NOMO-1 (cell line): ENCODE results near the gene COMMD10.
"Not testable (repeated sequence)": the region's sequence is repeated elsewhere in the genome, so short reads cannot be mapped to it uniquely, and the experiment has no call there.

ENCODE experiments used
- DNase-seq, 2 experiments: peaks; one replicate each; lab custom pipeline; 2025; ENCODE audit not compliant: unreplicated experiment in 2 of 2; lab: John Stamatoyannopoulos, UW

COMMD10 gene

DNA sequence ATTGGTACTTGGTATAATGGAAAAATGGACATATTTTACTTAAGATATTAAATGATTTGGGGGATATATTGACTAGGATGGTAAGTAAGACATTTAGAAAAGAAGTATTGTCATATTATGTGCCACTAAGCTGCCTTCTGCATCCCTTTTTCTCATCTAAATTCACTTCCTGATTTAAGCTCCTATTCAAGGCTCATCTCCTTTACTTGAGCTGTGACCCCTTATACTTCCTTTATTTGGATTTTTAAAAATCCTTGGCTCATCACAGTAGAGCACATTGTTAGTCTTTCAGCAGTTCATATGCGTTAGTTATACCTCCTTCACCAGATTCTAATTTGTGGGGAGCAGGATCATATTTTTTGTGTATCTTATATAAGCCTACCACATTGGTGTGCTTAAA, 6.6 kb downstream of the COMMD10 start:
- peak in 1 of 2 experiments; percentile 24 for DNase-seq

DNA sequence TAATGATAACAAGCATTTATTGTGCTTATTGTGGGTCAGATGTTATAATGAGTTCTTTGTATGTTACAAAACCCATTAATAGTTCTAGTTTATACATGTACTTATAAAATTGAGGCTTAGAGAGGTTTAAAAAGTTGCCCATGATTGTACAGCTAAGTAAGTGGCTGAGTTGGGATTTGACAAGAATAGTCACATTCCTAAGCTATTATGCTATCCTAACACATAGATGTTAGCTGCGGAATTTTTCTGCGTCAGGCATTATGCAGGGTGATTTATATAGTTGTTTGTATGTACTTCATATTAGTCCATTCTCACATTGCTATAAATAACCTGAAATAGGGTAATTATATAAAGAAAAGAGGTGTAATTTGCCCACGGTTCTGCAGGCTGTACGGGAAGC, 12.5 kb downstream of the COMMD10 start:
- no peak for DNase-seq

DNA sequence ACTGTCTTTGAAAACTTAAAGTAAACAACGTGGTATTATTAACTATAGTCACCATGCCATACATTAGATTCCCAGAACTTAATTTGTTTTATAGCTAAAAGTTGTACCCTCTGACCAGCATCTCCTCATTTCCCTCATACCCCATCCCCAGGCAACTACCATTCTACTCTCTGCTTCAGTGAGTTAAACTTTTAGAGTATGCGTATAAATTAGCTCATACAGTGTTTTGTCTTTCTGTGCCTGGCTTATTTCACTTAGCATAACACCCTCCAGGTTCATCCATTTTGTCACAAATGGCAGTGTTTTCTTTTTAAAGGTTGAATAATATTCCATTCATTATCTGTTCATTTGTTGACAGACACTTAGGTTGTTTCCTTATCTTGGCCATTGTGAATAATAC, 14.2 kb downstream of the COMMD10 start:
- DNase-seq: no peak

DNA sequence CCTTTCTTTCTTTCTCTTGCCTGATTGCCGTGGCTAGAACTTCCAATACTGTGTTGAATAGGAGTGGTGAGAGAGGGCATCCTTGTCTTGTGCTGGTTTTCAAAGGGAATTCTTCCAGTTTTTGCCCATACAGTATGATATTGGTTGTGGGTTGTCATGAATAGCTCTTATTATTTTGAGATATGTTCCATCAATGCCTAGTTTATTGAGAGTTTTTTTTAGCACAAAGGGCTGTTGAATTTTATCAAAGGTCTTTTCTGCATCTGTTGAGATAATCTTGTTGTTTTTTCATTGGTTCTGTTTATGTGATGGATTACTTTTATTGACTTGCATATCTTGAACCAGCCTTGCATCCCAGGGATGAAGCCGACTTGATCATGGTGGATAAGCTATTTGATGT, 20.1 kb downstream of the COMMD10 start:
- not testable (repeated sequence) for DNase-seq

DNA sequence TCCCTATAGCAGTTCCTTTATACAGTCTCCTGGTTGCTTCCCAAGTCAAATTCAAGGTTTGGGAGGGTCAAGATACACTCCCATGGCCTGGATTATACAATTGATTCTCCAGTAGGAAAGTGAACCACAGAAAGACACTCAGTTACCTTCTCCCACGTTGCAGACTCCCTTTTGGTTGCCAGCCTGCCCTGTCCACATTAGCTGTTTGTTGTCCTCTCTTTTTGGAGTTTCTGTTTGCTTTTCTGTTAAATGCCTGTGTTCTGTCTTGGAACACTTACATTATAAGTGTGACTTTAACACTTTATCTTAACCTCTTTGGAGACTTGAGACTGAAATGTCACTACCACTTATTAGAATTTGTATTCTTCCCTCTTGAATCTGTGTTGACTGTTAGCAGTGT, 30.3 kb downstream of the COMMD10 start:
- no peak for DNase-seq

DNA sequence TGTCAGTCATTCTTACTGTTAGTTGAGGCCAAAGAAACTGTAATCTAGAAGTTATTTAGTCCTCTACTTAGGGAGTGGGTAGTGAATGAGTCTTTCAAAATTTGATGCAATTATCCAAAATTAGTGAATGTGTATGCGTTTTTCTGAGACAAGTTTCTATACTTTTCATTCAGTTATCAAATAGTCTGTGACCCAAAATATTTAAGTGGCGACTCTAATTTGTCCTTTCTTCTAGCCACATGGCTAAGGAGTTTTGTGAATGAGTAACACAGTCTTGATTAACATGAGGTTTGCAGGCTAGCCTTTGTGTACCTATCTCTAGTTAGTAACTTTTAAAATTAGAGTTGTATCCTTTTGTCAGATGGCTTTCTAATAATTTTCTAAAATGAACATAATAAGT, 45.6 kb downstream of the COMMD10 start:
- no peak for DNase-seq

DNA sequence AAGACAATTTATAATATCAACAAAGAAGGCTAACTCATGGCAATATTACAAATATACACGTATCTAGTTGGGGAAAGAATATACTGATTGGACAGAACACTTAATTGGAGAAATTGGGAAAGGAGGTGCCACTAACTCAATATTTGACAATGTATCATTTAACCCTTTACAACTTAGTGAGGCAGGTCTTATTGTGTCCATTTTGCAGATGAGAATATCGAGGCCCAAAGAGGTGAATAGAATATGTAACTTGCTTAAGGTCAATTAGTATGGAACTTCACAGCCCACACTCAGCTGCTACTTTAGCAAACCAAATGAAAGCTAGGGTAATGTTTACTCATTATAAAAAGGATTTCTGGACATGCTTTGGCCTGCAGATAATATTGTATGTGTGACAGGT, 46.2 kb downstream of the COMMD10 start:
- DNase-seq: no peak

DNA sequence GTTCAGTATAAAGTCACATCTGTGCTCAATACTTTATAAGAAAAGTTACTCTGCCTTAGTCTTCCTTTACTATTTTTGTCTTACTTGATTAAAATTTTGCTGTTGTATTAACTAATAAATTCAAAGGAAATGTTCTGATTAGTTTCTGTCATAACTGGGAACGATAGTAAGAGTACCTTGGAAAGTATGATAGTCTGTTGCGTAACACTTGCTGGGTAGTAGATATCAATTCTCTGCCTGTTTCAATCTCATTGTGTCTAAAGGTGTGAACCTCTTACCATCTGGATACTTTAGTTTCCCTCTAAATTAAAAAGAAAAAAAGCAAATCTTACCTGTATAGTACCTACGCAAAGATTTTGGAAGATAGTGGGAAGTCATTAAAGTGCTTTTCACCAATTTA, 48.5 kb downstream of the COMMD10 start:
- no peak for DNase-seq

DNA sequence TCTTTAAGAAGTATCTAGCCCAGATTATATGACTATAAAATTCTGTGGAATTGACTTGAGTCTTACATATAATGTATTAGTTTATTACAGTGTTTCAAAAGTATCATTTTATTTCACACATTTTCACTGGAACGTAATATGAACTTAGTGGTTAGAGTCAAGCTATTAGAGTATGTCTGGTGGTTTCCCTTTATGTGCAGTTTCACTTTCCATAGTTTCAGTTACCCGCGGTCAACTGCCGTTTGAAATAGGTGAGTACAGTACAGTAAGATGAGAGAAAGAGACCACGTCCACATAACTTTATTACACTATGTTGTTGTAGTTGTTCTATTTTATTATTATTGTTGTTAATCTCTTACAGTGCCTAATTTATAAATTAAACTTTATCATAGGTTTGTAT, 50.5 kb downstream of the COMMD10 start:
- peak in 1 of 2 experiments; percentile 55 for DNase-seq

DNA sequence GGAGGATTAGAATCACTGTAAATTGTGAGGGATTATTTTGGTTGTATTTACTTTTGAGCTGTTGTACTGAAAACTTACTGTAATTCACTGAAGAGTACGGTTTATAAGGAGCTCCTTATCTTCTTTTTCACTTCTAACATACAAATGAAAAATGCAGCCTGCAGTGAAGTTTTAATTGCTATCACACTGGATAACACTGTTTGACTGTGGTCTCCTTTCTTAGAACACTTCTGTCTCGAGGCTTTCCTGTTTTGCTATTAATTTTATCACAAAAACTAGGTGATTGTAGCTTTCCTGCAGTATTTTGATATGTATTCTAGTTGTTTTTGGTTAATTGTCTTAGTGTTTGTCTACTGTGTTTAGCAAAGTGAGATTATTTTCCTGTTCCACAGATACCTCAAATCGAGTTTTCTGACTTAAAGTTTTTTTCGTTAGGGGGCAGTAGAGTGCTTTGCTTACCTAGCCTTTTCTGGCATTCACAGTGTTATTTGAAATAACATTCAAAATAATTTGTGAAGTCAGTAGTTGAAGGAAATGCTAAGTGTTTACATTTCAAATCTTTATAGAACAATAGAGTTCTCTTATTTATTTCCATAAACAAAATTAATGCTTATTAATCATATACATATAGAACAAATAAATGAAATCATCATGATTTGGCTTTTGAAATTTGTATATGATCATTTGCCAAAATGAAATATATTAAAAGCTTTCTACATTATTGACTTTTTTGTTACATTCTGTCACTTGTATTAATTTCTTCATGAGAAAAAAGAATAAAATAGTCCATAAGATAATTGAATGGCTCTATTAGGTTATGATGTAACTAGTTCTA, 52.9 kb downstream of the COMMD10 start:
- peak; percentile 11 to 49 for DNase-seq

DNA sequence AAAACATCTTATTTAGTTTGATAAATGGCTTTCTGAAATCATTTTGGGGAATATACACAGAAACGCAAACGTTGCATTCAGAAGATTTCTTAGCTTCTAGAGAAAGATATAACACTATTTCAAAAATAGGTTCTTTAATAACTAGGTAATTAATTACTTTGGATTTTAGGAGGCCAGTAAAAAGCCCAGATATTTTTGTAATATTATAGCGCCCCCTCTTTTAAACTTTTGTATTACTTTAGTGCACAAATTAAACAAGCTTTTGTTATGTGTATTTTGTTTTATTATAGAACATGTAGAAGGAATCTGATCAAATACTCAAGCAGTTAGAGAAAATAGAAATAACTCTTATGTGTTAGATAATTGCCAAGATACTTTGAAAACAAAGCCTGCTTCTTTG, 57.7 kb downstream of the COMMD10 start:
- DNase-seq: no peak

DNA sequence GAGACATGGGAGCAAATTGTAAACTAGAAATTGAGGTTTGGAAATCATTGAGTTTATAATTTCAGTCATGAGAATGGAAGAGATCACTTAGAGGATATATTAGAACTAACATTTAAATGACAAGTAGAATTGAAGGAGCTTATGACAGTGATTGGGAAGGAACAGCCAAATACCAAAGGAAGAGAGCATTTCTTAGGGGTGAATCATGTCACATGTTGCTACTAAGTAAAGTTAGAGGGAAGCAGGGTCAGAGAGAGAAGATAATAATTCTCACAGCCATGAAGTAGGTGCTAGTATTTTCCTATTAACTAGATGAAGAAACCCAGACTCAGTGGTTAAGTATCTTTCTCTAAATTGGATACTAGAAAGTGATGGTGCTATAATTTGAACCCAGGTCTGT, 59.3 kb downstream of the COMMD10 start:
- no peak for DNase-seq

DNA sequence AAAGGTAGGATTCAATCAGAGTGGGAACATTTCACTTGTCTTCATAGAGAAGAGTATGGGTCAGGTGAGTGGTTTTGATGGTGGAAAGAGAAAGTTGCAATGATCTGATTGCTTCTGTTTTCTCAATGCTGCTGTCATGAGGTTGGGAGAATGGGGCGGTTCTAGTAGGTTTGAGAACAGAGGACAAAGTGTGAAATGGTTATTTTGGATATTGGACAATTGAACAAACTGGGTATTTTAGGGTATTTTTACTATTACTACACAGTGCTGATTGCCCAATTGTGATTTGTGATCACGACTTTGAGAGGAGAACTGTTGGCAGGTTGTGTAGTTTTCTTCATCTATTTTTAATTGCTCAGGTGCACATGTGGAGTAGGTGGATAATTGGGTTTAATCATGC, 60.2 kb downstream of the COMMD10 start:
- no peak for DNase-seq

DNA sequence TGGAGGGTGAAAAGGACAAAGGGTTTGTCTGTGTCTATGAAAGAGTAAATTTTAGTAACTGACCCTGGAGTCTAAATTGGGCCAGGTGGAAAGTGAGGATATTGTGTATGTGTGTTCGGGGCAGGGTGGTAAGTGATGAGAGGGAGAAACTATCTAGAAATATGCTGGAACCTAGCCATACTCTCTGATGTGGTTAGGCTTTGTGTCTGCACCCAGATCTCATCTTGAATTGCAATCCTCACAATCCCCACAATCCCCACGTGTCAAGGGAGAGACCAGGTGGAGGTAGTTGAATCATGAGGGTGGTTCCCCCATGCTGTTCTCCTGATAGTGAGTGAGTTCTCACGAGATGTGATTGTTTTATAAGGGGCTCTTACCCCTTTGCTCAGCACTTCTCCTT, 60.6 kb downstream of the COMMD10 start:
- DNase-seq: no peak

DNA sequence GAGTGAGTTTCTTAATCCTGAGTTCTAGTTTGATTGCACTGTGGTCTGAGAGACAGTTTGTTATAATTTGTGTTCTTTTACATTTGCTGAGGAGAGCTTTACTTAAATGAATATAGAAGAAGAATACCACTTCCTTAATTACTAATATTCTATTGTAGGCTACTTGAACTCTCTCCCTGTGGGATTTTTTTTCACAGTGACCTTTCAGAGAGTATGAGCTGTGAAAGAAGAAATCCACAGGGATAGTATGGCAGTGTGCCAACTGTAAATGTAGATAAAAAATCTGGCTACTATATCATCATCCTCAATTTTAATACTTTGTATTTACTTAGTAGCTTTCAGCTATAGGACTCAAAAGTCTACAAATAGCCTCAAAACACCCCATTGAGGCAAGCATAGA, 67.3 kb downstream of the COMMD10 start:
- DNase-seq: no peak

DNA sequence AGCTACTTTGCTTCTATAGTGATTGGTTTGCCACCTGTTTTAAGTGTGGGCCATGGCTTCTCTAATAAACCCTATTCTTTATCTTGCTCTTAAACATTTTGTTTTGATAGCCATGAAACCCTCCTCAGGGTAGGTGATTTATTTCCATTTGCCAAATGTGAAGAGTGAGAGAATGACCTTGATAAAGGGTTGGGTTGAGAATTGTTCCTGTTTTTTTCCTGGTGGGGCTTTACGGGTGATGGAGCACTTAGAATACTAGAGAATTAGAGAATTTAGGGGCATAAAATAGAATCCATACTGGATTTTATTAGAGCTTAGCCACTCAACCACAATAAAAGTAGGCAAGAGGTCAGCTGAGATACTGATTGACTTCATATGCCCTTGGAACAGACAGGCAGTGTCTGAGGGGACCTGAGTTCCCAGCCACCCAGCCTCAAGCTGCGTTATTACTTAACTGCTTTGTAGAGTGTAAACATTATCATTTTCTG, 68.9 kb downstream of the COMMD10 start:
- DNase-seq: no peak

DNA sequence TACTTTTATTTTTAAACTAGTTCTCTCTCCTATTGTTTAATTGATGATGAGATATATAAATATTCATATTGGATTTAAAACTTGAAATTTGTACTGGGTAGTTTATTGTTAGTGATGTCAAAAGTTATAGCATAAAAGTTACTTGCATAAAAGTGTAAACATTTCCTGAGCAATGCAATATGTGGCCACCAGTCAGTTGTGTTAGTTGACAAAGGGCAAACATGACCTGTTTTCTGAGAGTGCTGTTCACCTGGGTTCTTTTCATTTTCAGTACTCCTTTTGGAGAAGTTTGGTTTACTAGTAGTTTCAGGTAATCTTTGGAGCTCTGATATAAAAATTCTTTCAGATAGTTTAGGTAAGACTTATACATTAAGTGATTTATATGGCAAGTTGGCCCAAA, 69.4 kb downstream of the COMMD10 start:
- DNase-seq: no peak

DNA sequence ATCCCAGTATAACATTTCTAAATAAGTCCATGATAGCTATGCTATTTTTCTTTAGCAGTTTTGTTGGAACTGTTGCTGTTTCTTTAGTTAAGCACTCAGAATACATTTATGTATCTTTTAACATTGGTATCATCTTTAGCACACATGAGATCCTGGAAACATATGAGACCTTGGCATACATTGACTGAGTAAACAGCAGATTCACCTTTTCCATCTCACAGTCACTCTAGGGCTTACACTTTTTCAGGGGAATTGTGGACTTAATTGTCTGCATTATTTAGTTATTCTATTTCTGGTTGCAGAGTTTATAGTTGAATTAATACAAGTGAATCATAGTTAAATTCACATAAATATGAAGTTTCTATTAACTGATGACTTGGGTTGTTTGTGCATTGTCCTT, 70.1 kb downstream of the COMMD10 start:
- no peak for DNase-seq

DNA sequence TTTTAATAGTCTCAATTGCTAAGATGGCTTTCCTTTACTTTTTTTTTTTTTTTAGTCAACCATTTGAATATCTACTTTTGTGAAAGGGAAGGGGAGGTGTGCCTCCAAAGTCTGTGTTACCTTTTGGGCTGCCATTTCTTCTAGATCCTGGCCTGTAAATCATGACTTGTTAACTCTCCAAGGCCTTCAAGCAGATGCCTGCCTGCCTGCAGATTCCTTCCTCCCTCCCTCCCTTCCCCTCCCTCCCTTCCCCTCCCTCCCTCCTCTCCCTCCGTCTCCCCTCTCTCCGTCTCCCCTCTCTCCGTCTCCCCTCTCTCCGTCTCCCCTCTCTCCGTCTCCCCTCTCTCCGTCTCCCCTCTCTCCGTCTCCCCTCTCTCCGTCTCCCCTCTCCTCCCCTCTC, 73.1 kb downstream of the COMMD10 start:
- DNase-seq: no peak

DNA sequence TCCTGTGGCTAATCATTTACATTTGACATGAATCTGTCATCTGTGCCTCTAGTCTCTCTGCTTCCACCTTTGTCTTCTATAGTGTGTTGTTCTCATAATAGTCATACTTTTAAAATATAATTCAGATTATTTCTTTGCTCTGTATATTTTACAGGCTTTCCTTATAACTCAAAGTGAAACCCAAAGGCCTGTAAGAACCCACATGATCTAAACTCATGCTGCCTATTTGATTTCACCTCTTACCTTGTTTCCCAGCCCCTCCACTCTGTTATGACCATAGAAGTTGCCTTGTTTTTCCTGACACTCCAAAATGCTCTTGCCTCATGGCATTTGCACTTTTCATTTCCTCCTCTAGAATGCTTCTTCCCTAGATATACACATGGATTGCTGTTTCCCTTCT, 74.2 kb downstream of the COMMD10 start:
- no peak for DNase-seq

DNA sequence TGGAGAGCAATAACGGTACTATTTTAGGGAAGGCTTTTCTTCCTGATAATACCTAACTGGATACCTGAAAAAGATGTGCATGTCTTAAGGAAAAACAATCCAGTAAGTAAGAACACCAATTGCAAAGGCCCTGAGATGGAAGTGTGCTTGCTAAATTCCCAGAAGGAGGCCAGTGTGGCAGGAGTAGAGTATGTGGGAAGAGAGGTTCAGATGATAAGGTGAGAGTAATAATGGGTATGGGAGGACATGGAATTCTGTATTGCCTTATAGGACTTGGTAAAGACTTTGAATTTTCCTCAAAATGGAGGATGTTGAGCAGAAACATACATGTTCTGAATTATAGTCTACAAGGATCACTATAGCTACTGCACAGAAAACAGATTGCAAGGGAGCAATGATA, 89.3 kb downstream of the COMMD10 start:
- no peak for DNase-seq

DNA sequence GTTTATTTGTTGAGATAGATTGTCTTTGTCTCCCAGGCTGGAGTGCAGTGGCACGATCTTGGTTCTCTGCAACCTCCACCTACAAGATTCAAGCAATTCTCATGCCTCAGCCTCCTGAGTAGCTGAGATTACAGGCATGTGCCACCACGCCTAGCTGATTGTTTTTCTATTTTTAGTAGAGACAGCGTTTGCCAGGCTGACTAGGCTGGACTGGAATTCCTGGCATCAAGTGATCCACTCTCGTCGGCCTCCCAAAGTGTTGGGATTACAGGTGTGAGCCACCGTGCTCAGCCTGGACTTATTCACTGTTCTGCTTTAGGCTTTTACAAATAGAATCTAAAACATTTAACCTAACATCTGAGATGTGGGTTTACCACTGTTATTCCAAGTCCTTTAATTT, 91.3 kb downstream of the COMMD10 start:
- no peak for DNase-seq

DNA sequence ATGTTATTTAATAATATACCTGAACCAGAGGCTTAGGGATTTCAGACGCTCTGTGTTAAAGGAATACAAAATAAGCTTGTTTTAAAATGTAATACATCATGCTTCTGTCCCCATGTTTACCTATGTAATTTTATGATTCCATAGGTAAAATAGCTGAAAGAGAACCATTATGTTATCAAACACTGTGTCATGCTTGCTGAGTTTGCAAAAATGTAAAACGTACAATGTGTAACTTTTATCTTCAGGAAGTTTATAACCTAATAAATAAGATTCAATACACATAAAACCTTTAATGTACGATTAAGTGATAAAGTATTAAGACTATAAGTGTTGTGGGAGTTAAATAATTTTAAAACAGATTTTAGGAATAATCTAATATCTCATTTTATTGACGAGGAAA, 94.1 kb downstream of the COMMD10 start:
- DNase-seq: no peak
